B cell (primary cell): Measurements from ENCODE around the gene SLC2A13.

Source experiments
- CTCF ChIP-seq: fragments of 200-600 bp; IDR thresholded peaks from one replicate; pipeline ENCODE4 v1.8.0; 2022; ENCODE audit warnings: antibody characterized with exemption, mild to moderate bottlenecking
- EZH2 ChIP-seq: IDR thresholded peaks from 2 replicates; pipeline ENCODE4 v1.6.1; 2012; ENCODE audit warnings: borderline replicate concordance, low read depth, mild to moderate bottlenecking, moderate library complexity, low read length; ENCODE audit not compliant: insufficient read depth, poor library complexity, severe bottlenecking

DNA sequence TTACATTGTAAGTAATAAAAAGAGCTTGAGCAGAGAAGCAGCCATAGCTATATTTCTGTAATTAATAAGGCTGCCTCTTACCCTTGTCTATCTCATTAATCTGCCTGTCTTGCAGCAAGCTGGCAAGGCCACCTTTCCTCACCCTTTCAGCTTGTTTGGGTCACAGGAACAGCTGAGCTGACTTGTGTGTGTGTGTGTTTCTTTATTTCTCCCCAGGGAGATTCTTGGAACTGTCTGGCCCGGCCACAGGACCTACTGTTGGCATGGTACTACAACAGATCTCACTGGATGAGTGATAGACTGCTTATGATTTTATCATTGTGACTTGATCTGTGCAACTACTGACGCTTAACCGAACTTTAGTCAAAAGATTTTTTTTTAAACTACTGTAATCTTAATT is 213.7 kb downstream of the SLC2A13 start:
- TF ChIP-seq CTCF: no peak
- TF ChIP-seq EZH2: no peak
